HCT116 (cell line): Measurements from ENCODE around the gene RANBP17. TPM values are rescaled to one million over a fixed set of nuclear protein-coding genes. Genes with fewer than 3 reads are reported as not detected.

Experiments used
- ATAC-seq: fragments of 200-7000 bp; cut with Tn5 transposase; 2 replicates; pipeline ENCODE4 v1.9.1; 2020; ENCODE audit warnings: mild to moderate bottlenecking, moderate library complexity
- BruUV-seq: library from RNA; stranded (reverse); fragments of 400-500 nt; replicated peaks from 2 replicates; lab custom pipeline; 2021; lab: Mats Ljungman, UMichigan
- CTCF ChIA-PET: fragments of 300-600 bp; sonication (Branson Sonifier 250); formaldehyde crosslinking; loops from one replicate; lab custom pipeline; 2021; ENCODE audit warnings: antibody characterized with exemption; lab: Charles Lee
- POLR2A ChIA-PET: fragments of 300-600, 350-600 bp; sonication (Branson Sonifier 250); formaldehyde crosslinking; loops from one replicate; lab custom pipeline; 2021; ENCODE audit warnings: antibody characterized with exemption; lab: Charles Lee
- RAD21 ChIA-PET, 2 experiments: fragments of 300-600 bp; sonication (Branson Sonifier 250); formaldehyde crosslinking; loops; one replicate each; lab custom pipeline; 2023; ENCODE audit warnings: low total read pairs in 2 of 2; ENCODE audit not compliant: uncharacterized antibody in 2 of 2, unreplicated experiment in 2 of 2, low non-redundant PET in 1 of 2; lab: Charles Lee
- DNase-seq: peaks from one replicate; pipeline ENCODE4 v3.0.0-alpha.2; 2010; ENCODE audit warnings: low read depth, low spot score
- H2AFZ ChIP-seq: fragments of 200-600 bp; shearing (Covaris generic), sonication (generic); 2 replicates; pipeline ENCODE4 v1.6.1; 2017; ENCODE audit warnings: low read depth, mixed run types, mixed read lengths, antibody characterized with exemption, low read length; ENCODE audit not compliant: poor library complexity, severe bottlenecking
- H3K27ac ChIP-seq: 2 replicates; pipeline ENCODE4 v1.5.1; 2012; ENCODE audit warnings: low read depth, low read length
- H3K27me3 ChIP-seq: fragments of 200-600 bp; sonication (generic); 2 replicates; pipeline ENCODE4 v1.6.1; 2016; ENCODE audit warnings: mixed run types, low read length, mixed read lengths; ENCODE audit not compliant: insufficient read depth
- H3K36me3 ChIP-seq, 2 experiments: fragments of 200-500 bp in 1 of 2; fragments of 200-600 bp in 1 of 2; sonication (Bioruptor generic) in 1 of 2; sonication (generic) in 1 of 2; 2 replicates each; pipeline versions ENCODE4 v1.5.1 to v1.6.1; 2014 to 2016; ENCODE audit warnings: low read length in 2 of 2, inconsistent platforms in 1 of 2, mixed read lengths in 1 of 2, mixed run types in 1 of 2; ENCODE audit not compliant: insufficient read depth in 2 of 2, control insufficient read depth in 1 of 2
- H3K4me1 ChIP-seq, 2 experiments: fragments of 200-600 bp in 1 of 2; sonication (generic) in 1 of 2; 2 replicates each; pipeline versions ENCODE4 v1.5.1 to v1.6.1; 2012 to 2017; ENCODE audit warnings: low read length in 2 of 2, inconsistent platforms in 1 of 2, mild to moderate bottlenecking in 1 of 2, mixed read lengths in 1 of 2, mixed run types in 1 of 2, moderate library complexity in 1 of 2; ENCODE audit not compliant: insufficient read depth in 2 of 2, control insufficient read depth in 1 of 2
- H3K4me2 ChIP-seq: fragments of 200-600 bp; sonication (generic); 2 replicates; pipeline ENCODE4 v1.6.1; 2017; ENCODE audit warnings: mixed run types, low read length, mixed read lengths
- H3K4me3 ChIP-seq, 2 experiments: fragments of 200-600 bp in 1 of 2; sonication (generic) in 1 of 2; replicated peaks in 1 of 2; 2 replicates each; pipeline ENCODE4 v1.5.1; 2011 to 2016; ENCODE audit warnings: low read length in 2 of 2, control low read depth in 1 of 2, low read depth in 1 of 2, mild to moderate bottlenecking in 1 of 2, mixed read lengths in 1 of 2, mixed run types in 1 of 2
- H3K79me2 ChIP-seq: fragments of 200-600 bp; sonication (generic); 2 replicates; pipeline ENCODE4 v1.6.1; 2017; ENCODE audit warnings: mild to moderate bottlenecking, mixed run types, low read length, moderate library complexity, mixed read lengths; ENCODE audit not compliant: insufficient read depth
- H3K9ac ChIP-seq: fragments of 200-600 bp; sonication (generic); 2 replicates; pipeline ENCODE4 v1.6.1; 2016; ENCODE audit warnings: low read length, mixed read lengths
- H3K9me2 ChIP-seq: fragments of 200-600 bp; sonication (generic), shearing (Covaris generic); 2 replicates; pipeline ENCODE4 v1.6.1; 2017; ENCODE audit warnings: mixed run types, mild to moderate bottlenecking, moderate library complexity; ENCODE audit not compliant: insufficient read depth
- H3K9me3 ChIP-seq, 2 experiments: fragments of 200-500 bp in 1 of 2; fragments of 200-600 bp in 1 of 2; sonication (Bioruptor generic) in 1 of 2; sonication (generic) in 1 of 2; 2 replicates each; pipeline ENCODE4 v1.6.1; 2014 to 2017; ENCODE audit warnings: low read length in 2 of 2, mixed read lengths in 2 of 2, inconsistent platforms in 1 of 2, low read depth in 1 of 2, mild to moderate bottlenecking in 1 of 2, mixed run types in 1 of 2, moderate library complexity in 1 of 2; ENCODE audit not compliant: control insufficient read depth in 1 of 2, insufficient read depth in 1 of 2
- H4K20me1 ChIP-seq: fragments of 200-600 bp; sonication (generic), shearing (Covaris generic); 2 replicates; pipeline ENCODE4 v1.6.1; 2017; ENCODE audit warnings: mixed run types, mild to moderate bottlenecking, moderate library complexity; ENCODE audit not compliant: insufficient read depth
- CEBPB ChIP-seq: IDR thresholded peaks from 2 replicates; pipeline ENCODE4 v1.6.1; 2012; ENCODE audit warnings: low read depth
- EGR1 ChIP-seq: IDR thresholded peaks from 2 replicates; pipeline ENCODE4 v1.6.1; 2012; ENCODE audit warnings: low read depth
- EZH2 ChIP-seq: fragments of 200-600 bp; sonication (generic); IDR thresholded peaks from 2 replicates; pipeline ENCODE4 v1.6.1; 2017; ENCODE audit warnings: antibody characterized with exemption, mixed run types
- FOSL1 ChIP-seq: IDR thresholded peaks from 2 replicates; pipeline ENCODE4 v1.6.1; 2012; ENCODE audit warnings: low read depth
- POLR2AphosphoS5 ChIP-seq: IDR thresholded peaks from 2 replicates; pipeline ENCODE4 v1.6.1; 2011; ENCODE audit warnings: mild to moderate bottlenecking, low read depth, low read length, moderate library complexity
- REST ChIP-seq: IDR thresholded peaks from 2 replicates; pipeline ENCODE4 v1.6.1; 2012; ENCODE audit warnings: low read depth
- SIN3A ChIP-seq: IDR thresholded peaks from 2 replicates; pipeline ENCODE4 v1.6.1; 2012; ENCODE audit warnings: low read depth
- SRF ChIP-seq: IDR thresholded peaks from 2 replicates; pipeline ENCODE4 v1.6.1; 2012; ENCODE audit warnings: low read depth
- TCF7L2 ChIP-seq: IDR thresholded peaks from 2 replicates; pipeline ENCODE4 v1.7.0; 2011; ENCODE audit warnings: borderline replicate concordance, inconsistent platforms; ENCODE audit not compliant: insufficient read depth, insufficient read length; ENCODE audit errors: extremely low read depth
- YY1 ChIP-seq: IDR thresholded peaks from 2 replicates; pipeline ENCODE4 v1.6.1; 2011; ENCODE audit warnings: low read length, low read depth, moderate library complexity, mild to moderate bottlenecking; ENCODE audit not compliant: insufficient replicate concordance; ENCODE audit errors: extremely low read depth
- ZFX ChIP-seq: fragments of 450-650 bp; IDR thresholded peaks from 2 replicates; pipeline ENCODE4 v1.6.1; 2017
- ZNF274 ChIP-seq: fragments of 200-500 bp; sonication (Bioruptor generic); IDR thresholded peaks from 2 replicates; pipeline ENCODE4 v1.6.1; 2014; ENCODE audit warnings: mild to moderate bottlenecking, low read depth, low read length, inconsistent platforms
- intact Hi-C: fragments of 100-400 bp; cut with micrococcal nuclease; formaldehyde crosslinking; loops from 2 replicates; pipeline ENCODE4 v1.10.0; 2022
- total RNA-seq: library from RNA; stranded (reverse); gene quantifications from one replicate; pipeline ENCODE4 v1.2.1, GENCODE V29; 2021; ENCODE audit not compliant: unreplicated experiment
- TF ChIP-seq, protein P1 (sequence below): IDR thresholded peaks from 2 replicates; pipeline ENCODE4 v1.6.1; 2011; ENCODE audit warnings: mild to moderate bottlenecking, low read length, moderate library complexity; ENCODE audit not compliant: insufficient replicate concordance; ENCODE audit errors: extremely low read depth

The RANBP17 gene
- total RNA-seq, 1 experiment from 2014 or later: 18.2 TPM

DNA sequence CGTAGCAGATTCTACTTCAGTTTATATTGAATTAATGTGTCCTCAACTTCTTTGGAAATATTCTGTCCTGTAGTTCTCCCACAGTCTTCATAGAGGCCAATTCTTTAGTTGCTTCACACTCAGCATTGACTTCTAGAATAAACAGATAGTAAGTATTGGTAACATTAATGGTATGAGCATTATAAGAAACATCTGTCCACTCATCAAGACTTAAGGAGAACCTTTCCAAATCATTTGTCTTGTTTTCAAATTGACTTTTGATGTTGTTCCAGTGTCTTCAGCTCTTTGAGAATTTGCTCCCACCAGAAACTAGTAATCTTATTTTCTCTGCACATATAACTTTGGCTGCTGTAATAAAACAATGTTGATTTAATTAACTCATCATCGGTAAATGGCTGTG, 18.3 kb downstream of the RANBP17 start:
- POLR2A ChIA-PET: no interaction called here
- intact Hi-C loops: no loop called here
- Histone ChIP-seq H3K4me2 (no peak overlapping the region), H3K79me2 (peaks cover 40% of the 10 kb centered on the region), H4K20me1 (no peaks in the 10 kb centered on the region), H3K4me1 (no peaks in the 10 kb centered on the region), H3K36me3 (peaks cover 0 to 3% of the 10 kb centered on the region in 2 experiments; a peak in 2 of 4 replicates), H3K4me3 (no peak overlapping the region), H3K9me2 (no peaks in the 10 kb centered on the region), H3K27ac (no peak overlapping the region), H2AFZ (no peak overlapping the region), H3K9ac (no peak overlapping the region), H3K27me3 (no peaks in the 10 kb centered on the region), H3K9me3 (no peaks in the 10 kb centered on the region)
- CTCF ChIA-PET: no interaction called here
- BruUV-seq: no TSS peak
- ATAC-seq (no peak), DNase-seq (no peak)
- RAD21 ChIA-PET: no interaction called here
- TF ChIP-seq, protein P1, sequence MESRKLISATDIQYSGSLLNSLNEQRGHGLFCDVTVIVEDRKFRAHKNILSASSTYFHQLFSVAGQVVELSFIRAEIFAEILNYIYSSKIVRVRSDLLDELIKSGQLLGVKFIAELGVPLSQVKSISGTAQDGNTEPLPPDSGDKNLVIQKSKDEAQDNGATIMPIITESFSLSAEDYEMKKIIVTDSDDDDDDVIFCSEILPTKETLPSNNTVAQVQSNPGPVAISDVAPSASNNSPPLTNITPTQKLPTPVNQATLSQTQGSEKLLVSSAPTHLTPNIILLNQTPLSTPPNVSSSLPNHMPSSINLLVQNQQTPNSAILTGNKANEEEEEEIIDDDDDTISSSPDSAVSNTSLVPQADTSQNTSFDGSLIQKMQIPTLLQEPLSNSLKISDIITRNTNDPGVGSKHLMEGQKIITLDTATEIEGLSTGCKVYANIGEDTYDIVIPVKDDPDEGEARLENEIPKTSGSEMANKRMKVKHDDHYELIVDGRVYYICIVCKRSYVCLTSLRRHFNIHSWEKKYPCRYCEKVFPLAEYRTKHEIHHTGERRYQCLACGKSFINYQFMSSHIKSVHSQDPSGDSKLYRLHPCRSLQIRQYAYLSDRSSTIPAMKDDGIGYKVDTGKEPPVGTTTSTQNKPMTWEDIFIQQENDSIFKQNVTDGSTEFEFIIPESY: no peak

DNA sequence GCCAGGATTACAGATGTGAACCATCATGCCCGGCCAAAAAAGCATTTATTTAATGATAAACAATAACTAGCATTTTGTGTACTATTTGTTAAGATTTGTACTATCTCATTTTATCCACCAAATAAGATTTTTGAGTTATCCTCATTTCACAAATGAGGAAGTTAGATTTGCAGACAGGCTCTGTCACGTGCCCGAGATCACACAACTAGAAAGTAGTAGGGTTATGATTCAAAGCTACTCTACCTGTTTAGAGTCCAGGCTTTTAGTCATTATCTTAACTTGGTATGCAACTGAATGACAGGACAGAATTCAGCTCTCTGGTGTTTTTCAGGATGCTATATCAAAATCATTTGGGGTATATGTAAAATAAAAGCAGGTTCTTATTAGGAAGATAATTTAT, 20.5 kb downstream of the RANBP17 start:
- peaks cover 0 to 3% of the 10 kb centered on the region in 2 experiments; a peak in 2 of 4 replicates for H3K36me3 ChIP-seq
- no peak overlapping the region for H3K9ac ChIP-seq
- H3K9me2 ChIP-seq: no peaks in the 10 kb centered on the region
- H4K20me1 ChIP-seq: no peaks in the 10 kb centered on the region
- intact Hi-C loops: no loop called here
- no peak overlapping the region for H3K4me2 ChIP-seq
- ChIA-PET POLR2A (no interaction called here), CTCF (no interaction called here), RAD21 (no interaction called here)
- H2AFZ ChIP-seq: no peak overlapping the region
- H3K4me1 ChIP-seq: no peaks in the 10 kb centered on the region
- no peak overlapping the region for H3K27ac ChIP-seq
- ATAC-seq (no peak), DNase-seq (no peak)
- H3K27me3 ChIP-seq: no peaks in the 10 kb centered on the region
- no TSS peak for BruUV-seq
- H3K79me2 ChIP-seq: peaks cover 18% of the 10 kb centered on the region
- H3K9me3 ChIP-seq: no peaks in the 10 kb centered on the region
- no peak overlapping the region for H3K4me3 ChIP-seq
- TF ChIP-seq SIN3A (no peak), CEBPB (no peak), REST (no peak), ZFX (no peak), TCF7L2 (no peak), FOSL1 (no peak), YY1 (no peak), POLR2AphosphoS5 (no peak), EZH2 (no peak), SRF (no peak), ZNF274 (no peak), EGR1 (no peak)
- TF ChIP-seq, protein P1: no peak
